Fibroblast of villous mesenchyme (primary cell): Measurements from ENCODE around the gene PSMD1. TPM values are rescaled to one million over a fixed set of nuclear protein-coding genes. Genes with fewer than 3 reads are reported as not detected.
"Not testable (repeated sequence)": the region's sequence is repeated elsewhere in the genome, so short reads cannot be mapped to it uniquely, and the experiment has no call there.

Experiments
- DNase-seq: peaks from one replicate; pipeline ENCODE4 v3.0.0-alpha.2; 2010; ENCODE audit warnings: low read depth
- H3K4me3 ChIP-seq: 2 replicates; pipeline ENCODE4 v1.5.1; 2011; ENCODE audit warnings: low read depth, mild to moderate bottlenecking, low read length
- CTCF ChIP-seq: IDR thresholded peaks from 2 replicates; pipeline ENCODE4 v1.5.1; 2012; ENCODE audit warnings: low read depth, mild to moderate bottlenecking, low read length; ENCODE audit not compliant: insufficient read depth
- total RNA-seq: library from RNA; depleted of rRNA; stranded (reverse); fragments of >200 nt; gene quantifications from 2 replicates; pipeline ENCODE4 v1.2.3, GENCODE V29; 2012

PSMD1 gene
- total RNA-seq, 1 donor = 153 TPM

DNA sequence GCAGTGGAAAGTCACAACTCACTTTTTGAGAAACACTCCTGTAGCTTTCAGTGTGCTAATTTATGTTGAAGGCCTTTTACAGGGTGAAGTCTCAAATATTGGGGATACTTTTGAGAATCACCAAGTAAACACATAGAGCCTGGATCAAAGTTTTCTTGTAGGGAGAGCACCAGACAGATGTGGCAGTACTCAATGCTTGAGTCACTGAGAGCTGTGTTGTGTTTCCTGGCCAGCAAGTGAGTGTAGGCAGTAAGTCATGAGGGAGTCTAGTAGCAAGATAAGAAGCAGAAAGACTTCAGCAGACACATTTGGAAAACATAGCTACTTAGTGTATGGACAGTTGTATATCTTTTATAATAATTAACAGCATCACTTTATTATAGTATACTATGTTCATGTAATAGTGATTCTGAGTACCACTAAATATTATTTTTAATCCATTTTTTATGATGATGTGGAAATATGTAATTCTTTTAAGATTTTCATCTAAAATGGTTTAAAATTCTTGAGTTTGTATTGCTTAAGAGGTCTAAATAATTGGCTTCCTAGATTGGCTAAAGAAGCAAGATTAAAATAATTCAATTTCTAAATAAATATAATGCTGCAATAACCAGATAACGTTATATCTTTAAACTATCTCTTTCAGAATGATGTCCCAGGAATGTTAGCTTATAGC lies 12.8 kb downstream of the PSMD1 start:
- H3K4me3 ChIP-seq = no peak overlapping the region
- peak; percentile 66 for DNase-seq
- TF ChIP-seq CTCF = no peak

DNA sequence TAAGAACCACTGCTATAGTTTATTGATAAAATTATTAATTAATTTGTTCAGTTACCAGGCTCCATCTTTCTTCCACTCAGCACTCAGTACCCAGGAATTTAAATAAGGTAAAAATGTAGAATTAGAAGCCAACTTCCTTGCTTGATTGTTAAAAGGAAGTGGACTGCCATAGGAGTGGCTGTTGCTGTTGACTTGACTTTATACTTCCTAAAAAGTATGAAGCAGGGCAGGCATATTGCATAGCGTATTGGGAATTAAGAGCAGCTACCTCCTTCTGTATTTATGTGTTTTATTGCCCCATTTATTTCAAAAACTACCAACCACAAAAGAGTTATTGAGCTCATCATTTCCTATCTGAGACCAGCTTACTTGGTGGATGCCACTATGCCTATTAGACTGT lies 27.9 kb downstream of the PSMD1 start:
- DNase-seq = no peak
- H3K4me3 ChIP-seq = no peak overlapping the region
- TF ChIP-seq CTCF = no peak

GRCh38 chr2:231088754-231089153 lies 32.1 kb downstream of the PSMD1 start:
- H3K4me3 ChIP-seq = no peak overlapping the region
- TF ChIP-seq CTCF = no peak
- DNase-seq = no peak

- no peak overlapping the region for H3K4me3 ChIP-seq
- DNase-seq = no peak
- TF ChIP-seq CTCF = no peak
These were observed 37.3 kb downstream of the PSMD1 start for GRCh38 chr2:231093933-231094332.

GRCh38 chr2:231094736-231095346 lies 38.2 kb downstream of the PSMD1 start:
- H3K4me3 ChIP-seq = no peak overlapping the region
- no peak for TF ChIP-seq CTCF
- DNase-seq = no peak

DNA sequence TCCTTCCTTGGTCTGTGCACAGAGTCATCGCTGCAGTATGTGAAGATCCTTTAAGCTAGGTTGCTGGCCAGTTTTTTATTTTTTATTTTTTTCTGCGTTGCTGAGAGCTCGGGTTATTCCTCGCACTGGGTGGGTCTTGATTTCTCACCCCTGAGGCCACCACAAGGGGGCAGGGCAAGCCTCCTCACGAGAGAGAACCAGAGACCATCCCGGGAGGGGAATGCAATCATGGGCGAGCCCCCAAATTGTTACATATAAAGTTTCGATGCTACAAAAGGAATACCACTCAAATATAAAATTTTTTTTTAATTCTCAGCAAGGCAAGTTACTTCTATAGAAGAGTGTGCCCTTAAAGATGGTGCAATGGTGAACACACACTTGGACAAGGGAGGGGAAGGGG lies 43.3 kb downstream of the PSMD1 start:
- no peak for TF ChIP-seq CTCF
- DNase-seq = no peak
- no peak overlapping the region for H3K4me3 ChIP-seq

DNA sequence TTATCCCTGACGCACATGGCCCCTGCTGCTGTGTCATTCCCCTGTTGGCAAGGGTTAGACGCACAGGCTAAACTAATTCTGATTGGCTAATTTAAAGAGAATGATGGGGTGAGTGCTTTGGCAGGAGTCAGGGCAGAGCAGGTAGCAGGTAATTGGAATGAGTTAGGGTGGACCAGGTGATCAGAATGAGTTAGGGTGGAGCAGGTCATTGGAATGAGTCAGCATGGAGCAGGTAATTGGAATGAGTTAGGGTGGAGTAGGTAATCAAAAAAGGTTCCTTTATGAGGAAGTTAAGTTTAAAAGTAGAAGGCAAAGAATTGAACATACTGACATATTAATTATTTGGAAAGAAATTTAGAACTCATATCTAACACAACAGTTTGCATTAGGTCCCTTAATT lies 43.7 kb downstream of the PSMD1 start:
- H3K4me3 ChIP-seq, DNase-seq: not testable (repeated sequence)
